GM19099 (cell line): ENCODE measurements around the gene RTBDN.
A peak's percentile ranks its signal among the peaks of the same experiment; 100 is the strongest.

Experiments
- POLR2A ChIP-seq: IDR thresholded peaks from 3 replicates; pipeline ENCODE4 v1.6.1; 2011; ENCODE audit warnings: low read depth; ENCODE audit not compliant: insufficient read length; ENCODE audit errors: extremely low read depth

The RTBDN gene

DNA sequence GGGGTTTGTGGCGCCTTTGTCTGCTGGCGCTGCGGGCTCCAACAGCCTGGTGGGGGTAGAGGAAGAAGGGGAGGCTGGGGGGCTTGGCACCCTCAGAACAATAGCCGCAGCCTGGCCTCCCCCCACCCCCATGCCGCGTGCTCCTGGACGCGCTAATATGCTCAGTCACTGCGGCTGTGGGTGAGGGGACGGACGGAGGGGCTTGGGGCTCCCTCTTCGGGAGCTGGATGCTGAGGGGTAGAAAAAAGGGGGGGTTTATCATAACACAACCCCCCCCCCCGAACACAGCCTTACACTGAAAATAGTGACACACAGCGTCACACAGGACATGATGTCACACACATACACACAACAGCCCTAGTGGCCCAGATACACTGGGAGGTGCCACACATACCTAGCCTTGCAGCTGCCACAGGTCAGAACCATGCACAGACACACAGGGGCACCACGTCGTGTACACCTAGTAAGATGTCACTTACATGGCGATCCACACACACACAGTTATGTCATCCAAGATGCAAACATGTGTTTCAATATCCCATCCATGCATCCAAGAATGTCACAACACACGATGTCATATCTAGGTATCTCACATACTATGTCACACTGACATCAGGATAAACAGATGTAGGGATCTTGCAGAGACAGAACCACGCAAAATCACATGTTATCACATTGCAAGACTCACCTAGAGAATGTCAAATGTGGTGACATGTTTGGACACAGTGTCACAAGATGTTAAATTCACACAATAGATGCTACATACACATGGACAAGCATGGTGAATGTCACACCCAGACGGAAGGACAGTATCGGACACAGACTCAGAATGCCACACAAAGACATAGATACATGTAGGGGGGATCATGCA lies 4.7 kb upstream of the RTBDN start:
- no peak for TF ChIP-seq POLR2A

DNA sequence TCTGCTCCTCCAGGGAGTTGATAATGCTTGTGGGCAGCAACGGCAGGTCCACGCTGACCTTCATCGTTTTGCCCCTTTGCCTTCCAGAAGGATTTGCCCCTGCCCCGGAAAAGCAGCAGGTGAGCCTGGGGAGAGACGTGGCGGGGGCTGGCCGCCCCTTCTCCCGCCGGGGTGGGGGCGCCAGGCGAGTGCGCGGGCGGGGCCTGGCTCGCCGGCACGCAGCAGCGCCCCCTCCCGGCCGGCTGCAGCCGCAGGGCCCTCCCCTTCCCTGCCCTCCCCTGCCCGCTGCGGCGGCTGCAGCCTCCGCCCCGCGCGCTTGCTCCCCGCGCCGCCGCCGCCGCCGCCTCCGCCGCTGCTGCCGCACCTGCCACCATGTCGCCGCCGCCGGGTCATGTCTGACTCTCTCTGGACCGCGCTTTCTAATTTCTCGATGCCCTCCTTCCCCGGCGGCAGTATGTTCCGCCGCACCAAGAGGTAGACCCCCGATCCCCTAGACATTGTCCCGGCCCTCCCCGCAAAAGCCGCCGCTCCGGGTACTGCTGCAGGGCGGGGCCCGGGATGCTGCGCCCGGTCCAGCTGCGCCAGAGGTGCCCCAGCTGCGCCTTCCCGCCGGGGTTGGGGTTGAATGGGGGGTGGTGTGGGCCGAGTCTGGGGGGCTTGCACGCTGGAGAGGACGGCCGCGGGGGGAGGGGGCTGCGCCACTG lies 4.0 kb upstream of the RTBDN start, which contains the start of gene MAST1:
Gene MAST1, plus strand, starts transcription at position 334 of the 704 bp plus-strand sequence. Its CDS starts 58 bp downstream, at position 392.
- no peak for TF ChIP-seq POLR2A

GRCh38 chr19:12837225-12837624 lies 2.8 kb upstream of the RTBDN start:
- no peak for TF ChIP-seq POLR2A

DNA sequence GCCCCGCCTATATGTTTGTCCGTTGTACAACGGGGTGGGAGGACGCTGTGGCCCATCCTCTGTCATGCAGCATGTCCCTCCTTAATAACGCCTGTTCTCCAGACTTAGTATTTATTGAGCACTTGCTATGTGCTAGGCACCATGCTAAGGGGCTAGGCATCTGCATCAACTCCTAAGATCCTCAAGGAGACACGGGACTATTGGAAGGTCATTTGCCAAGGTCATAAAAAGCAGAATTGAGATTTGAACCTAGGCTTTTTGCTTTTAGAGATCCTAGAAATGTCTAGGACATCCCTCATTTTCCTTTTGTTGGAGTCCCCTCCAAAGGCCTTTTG lies 2.1 kb upstream of the RTBDN start:
- TF ChIP-seq POLR2A = no peak

DNA sequence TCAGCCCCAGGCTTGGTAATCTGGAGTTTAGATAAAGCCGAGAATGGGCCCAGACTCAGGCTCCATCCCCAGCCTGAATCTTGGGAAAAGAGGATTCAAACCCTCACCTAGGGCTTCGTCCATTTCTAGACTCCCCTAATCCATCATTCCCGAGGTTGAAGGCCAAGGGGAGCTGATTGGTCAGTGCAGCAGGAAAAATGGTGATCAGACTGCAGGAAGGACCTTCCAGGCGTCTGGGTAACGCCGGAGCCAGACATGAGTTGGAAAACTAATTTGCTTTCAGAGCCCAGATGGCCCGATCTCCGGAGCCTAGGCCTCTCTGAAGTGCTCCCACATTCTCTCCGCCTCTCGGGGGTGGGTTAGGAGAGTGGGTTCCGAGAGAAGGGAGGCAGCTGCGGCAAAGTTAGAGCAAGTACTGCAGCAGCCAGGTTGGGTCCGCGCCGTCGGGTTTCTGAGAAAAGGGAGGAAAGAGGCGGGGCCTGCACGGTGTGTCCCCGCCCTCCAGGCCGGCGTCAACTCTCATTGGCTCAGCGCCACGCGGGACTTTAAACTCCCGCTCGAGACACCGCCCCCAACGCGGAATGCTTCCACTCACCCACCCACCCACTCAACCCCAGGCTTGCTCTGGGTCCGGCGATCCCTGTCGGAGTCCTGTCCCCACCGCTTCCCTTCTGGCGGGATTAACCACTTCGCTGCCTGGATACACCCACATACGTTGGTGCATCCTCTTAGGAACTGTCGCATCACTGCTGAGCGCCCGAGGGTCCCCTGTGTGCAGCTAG lies 788 bp upstream of the RTBDN start:
- TF ChIP-seq POLR2A = no peak

GRCh38 chr19:12833738-12834565 lies 427 bp downstream of the RTBDN start:
- no peak for TF ChIP-seq POLR2A

DNA sequence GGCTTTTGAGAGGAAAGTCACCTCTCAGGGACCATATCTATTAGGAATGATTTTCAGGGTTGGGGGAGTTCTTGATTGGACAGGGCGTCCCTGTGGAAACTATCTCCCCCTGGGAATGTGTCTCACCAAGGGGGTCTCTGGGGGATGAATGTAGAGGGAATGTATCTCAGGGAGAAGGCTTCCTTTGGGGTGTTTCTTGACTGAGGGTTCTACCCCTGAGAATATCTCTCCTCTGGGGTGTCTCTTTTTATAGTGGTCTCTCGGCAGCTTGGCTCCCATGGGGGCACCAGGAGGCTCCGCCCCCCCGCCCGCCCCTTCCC lies 1.0 kb downstream of the RTBDN start:
- TF ChIP-seq POLR2A = no peak

GRCh38 chr19:12828494-12828893 lies 5.9 kb downstream of the RTBDN start:
- TF ChIP-seq POLR2A = no peak

- TF ChIP-seq POLR2A = no peak
Measured at GRCh38 chr19:12825254-12826131, 8.9 kb downstream of the RTBDN start.

- no peak for TF ChIP-seq POLR2A
Measured at GRCh38 chr19:12821761-12822160, 12.6 kb downstream of the RTBDN start.

DNA sequence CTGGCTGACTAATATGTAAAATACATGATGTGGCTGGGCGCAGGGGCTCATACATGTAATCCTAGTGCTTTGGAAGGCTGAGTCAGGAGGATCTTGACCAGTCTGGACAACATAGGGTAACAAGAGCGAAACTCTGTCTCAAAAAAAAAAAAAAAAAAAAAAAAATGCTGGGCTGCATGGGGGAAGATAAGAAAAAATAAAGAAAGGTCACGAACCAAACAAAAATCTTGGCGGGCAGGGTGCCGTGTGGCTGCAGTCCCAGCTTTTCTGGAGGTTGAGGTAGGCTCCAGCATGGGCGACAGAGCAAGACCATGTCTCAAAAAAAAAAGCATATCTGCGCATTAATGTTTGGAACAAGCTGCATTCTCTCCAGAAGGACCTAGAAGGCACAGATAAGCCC lies 19.3 kb downstream of the RTBDN start:
- no peak for TF ChIP-seq POLR2A

DNA sequence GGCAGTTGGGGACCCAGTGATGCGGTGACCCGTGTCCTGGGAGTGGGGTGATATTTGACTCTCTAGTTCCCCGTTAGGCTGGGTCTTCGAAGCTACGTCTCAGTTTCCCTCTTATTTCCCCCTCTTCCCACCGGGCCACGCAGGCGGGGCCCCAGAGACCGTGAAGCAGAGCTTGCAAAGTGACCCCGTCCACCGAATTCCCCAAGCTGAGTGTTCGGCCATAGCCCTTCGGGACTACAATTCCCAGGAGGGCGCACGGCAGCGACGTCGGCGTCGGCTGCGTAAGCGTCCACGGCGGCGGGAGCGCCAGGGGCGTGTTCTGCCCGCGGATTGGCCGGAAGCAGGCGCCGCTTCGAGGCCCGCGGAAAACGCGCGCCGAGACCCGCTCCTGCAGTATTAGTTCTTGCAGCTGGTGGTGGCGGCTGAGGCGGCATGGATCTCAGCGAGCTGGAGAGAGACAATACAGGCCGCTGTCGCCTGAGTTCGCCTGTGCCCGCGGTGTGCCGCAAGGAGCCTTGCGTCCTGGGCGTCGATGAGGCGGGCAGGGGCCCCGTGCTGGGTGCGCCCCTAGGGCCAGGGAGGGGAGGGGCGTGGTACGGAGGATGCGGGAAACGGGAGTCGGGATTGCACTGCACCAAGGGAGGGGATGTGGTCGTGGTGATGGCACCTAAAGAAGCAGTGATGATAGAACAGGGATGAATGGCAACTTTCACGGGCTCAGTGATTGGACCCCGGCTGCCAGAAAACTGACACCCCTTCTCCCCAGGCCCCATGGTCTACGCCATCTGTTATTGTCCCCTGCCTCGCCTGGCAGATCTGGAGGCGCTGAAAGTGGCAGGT lies 27.9 kb downstream of the RTBDN start, which contains the start of gene RNASEH2A:
Gene RNASEH2A, plus strand, starts transcription at position 343 of the 840 bp plus-strand sequence. Its CDS starts 90 bp downstream, at position 433.
- peak; percentile 84 for TF ChIP-seq POLR2A

GRCh38 chr19:12804051-12804450 lies 30.3 kb downstream of the RTBDN start:
- no peak for TF ChIP-seq POLR2A
